Hepatocyte (in vitro differentiated cells): ENCODE measurements around the gene EHD2. TPM values are rescaled to one million over a fixed set of nuclear protein-coding genes. Genes with fewer than 3 reads are reported as not detected.
A peak's percentile ranks its signal among the peaks of the same experiment; 100 is the strongest.

Experiments used
- DNase-seq: peaks from one replicate; pipeline ENCODE4 v3.0.0-alpha.2; 2016; ENCODE audit warnings: low spot score
- H2AFZ ChIP-seq: fragments of 200-600 bp; sonication (generic); 2 replicates; pipeline ENCODE4 v1.6.0; 2016; ENCODE audit warnings: antibody characterized with exemption, mild to moderate bottlenecking
- H3K27ac ChIP-seq: fragments of 200-600 bp; sonication (generic); 2 replicates; pipeline ENCODE4 v1.5.1; 2016; ENCODE audit warnings: mild to moderate bottlenecking
- H3K27me3 ChIP-seq: fragments of 200-600 bp; sonication (generic); 2 replicates; pipeline ENCODE4 v1.6.1; 2016
- H3K36me3 ChIP-seq: fragments of 200-600 bp; sonication (generic); replicated peaks from 2 replicates; pipeline ENCODE4 v1.5.1; 2016; ENCODE audit warnings: low read depth; ENCODE audit not compliant: insufficient read depth
- H3K4me1 ChIP-seq: fragments of 200-600 bp; sonication (generic); 2 replicates; pipeline ENCODE4 v1.5.1; 2016; ENCODE audit warnings: mild to moderate bottlenecking, moderate library complexity; ENCODE audit not compliant: insufficient read depth
- H3K4me2 ChIP-seq: fragments of 200-600 bp; sonication (generic); 2 replicates; pipeline ENCODE4 v1.6.0; 2016
- H3K4me3 ChIP-seq: fragments of 200-600 bp; sonication (generic); 2 replicates; pipeline ENCODE4 v1.5.1; 2016; ENCODE audit warnings: mild to moderate bottlenecking
- H3K79me2 ChIP-seq: fragments of 200-600 bp; sonication (generic); 2 replicates; pipeline ENCODE4 v1.6.0; 2017; ENCODE audit warnings: mild to moderate bottlenecking
- H3K9me2 ChIP-seq: fragments of 200-600 bp; sonication (generic); replicated peaks from 2 replicates; pipeline ENCODE4 v1.6.0; 2017; ENCODE audit warnings: mild to moderate bottlenecking; ENCODE audit not compliant: insufficient read depth
- H3K9me3 ChIP-seq: fragments of 200-600 bp; sonication (generic); 2 replicates; pipeline ENCODE4 v1.5.1; 2016; ENCODE audit warnings: low read depth, mild to moderate bottlenecking
- H4K20me1 ChIP-seq: fragments of 200-600 bp; sonication (generic); 2 replicates; pipeline ENCODE4 v1.6.0; 2016; ENCODE audit warnings: mild to moderate bottlenecking; ENCODE audit not compliant: insufficient read depth, poor library complexity, severe bottlenecking
- EZH2 ChIP-seq: fragments of 200-600 bp; sonication (generic); IDR thresholded peaks from 2 replicates; pipeline ENCODE4 v1.6.1; 2016; ENCODE audit warnings: antibody characterized with exemption, mild to moderate bottlenecking, borderline replicate concordance
- EZH2phosphoT487 ChIP-seq: fragments of 200-600 bp; sonication (generic); IDR thresholded peaks from one replicate; pipeline ENCODE4 v1.6.1; 2018; ENCODE audit warnings: antibody characterized with exemption, mild to moderate bottlenecking, low read depth, moderate library complexity; ENCODE audit not compliant: unreplicated experiment, severe bottlenecking
- WGBS: methylation state at CpG from one replicate; pipeline ENCODE4 v1.1.6; 2016; ENCODE audit warnings: low lambda C conversion rate; ENCODE audit errors: missing lambda C conversion rate; 5-methylcytosine and 5-hydroxymethylcytosine counted together
- polyA plus RNA-seq: library from polyadenylated mRNA; unstranded; fragments of >200 nt; fragmentation: Nextera tagmentation; extraction: Ambion mirVana; gene quantifications from 2 replicates; pipeline ENCODE4 v1.2.1, GENCODE V29; 2016
- total RNA-seq: library from RNA; depleted of rRNA; stranded (reverse); fragments of >200 nt; gene quantifications from 2 replicates; pipeline ENCODE4 v1.2.3, GENCODE V29; 2014
- TF ChIP-seq, protein P1 (sequence below): fragments of 200-600 bp; sonication (generic); IDR thresholded peaks from 2 replicates; pipeline ENCODE4 v1.5.1; 2016; ENCODE audit warnings: antibody characterized with exemption, mild to moderate bottlenecking; ENCODE audit not compliant: poor library complexity

Gene EHD2
- total and polyA plus RNA-seq, 2 experiments from 2014 or later: 20.8 to 120 TPM

DNA sequence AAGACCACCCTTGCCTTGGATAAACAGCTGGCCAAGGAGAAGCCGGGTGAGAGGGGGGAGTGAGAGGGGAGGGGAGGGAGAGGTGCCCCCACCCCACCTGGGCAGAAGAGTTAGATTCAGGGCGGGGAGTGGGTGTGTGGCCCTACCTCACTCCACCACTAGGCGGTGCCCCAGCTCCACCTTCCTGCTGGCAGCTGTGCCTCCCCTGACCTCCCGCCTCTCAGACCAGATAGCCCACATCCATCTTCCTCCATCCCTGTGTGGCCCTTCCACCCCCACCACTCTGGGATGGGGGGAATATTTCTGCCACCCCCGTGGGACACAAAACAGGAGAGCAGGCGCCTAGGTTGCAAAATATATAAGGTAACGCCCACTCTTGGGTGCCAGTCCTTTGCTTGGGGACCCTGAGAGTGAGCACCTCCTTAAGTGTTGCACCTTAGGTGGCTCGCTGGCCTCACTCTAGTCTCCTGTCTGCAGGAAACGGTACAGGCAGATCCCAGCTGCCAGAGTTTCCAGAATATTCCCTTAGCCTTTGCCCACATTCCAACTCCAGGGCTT is 13.8 kb upstream of the EHD2 start:
- TF ChIP-seq EZH2 (no peak), EZH2phosphoT487 (no peak)
- TF ChIP-seq, protein P1, sequence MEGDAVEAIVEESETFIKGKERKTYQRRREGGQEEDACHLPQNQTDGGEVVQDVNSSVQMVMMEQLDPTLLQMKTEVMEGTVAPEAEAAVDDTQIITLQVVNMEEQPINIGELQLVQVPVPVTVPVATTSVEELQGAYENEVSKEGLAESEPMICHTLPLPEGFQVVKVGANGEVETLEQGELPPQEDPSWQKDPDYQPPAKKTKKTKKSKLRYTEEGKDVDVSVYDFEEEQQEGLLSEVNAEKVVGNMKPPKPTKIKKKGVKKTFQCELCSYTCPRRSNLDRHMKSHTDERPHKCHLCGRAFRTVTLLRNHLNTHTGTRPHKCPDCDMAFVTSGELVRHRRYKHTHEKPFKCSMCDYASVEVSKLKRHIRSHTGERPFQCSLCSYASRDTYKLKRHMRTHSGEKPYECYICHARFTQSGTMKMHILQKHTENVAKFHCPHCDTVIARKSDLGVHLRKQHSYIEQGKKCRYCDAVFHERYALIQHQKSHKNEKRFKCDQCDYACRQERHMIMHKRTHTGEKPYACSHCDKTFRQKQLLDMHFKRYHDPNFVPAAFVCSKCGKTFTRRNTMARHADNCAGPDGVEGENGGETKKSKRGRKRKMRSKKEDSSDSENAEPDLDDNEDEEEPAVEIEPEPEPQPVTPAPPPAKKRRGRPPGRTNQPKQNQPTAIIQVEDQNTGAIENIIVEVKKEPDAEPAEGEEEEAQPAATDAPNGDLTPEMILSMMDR: peak; percentile 56

DNA sequence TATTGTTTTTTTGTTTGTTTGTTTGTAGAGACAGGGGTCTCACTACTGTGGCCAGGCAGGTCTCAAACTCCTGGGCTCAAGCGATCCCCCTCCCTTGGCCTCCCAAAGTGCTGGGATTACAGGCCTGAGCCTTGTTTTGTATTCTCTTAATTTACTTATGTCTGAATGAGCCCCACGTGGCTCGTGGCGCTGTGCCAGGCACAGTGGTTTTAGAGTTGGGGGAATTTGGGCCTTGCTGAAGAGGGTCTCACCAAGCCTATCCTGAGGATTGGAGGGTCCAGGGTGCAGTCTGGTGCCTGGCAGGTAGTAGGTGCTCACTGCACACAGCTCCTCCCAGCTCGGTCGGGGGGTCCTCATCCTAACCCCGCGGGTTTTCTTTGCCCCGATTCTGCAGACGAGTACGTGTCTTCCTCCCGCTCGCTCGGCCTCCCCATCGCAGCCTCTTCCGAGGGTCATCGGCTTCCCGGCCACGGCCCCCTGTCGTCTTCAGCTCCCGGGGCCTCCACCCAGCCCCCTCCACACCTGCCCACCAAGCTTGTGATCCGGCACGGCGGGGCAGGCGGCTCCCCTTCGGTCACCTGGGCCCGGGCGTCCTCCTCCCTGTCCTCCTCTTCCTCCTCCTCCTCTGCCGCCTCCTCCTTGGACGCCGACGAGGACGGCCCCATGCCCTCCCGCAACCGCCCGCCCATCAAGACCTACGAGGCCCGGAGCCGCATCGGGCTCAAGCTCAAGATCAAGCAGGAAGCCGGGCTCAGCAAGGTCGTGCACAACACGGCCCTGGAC is 12.1 kb upstream of the EHD2 start:
- no peak for TF ChIP-seq EZH2
- no peak for TF ChIP-seq EZH2phosphoT487
- TF ChIP-seq, protein P1: no peak
- Histone ChIP-seq H3K4me3 (no peak overlapping the region), H3K36me3 (no peaks in the 10 kb centered on the region), H3K79me2 (no peaks in the 10 kb centered on the region), H3K4me1 (no peaks in the 10 kb centered on the region), H3K27ac (no peak overlapping the region), H2AFZ (no peak overlapping the region), H3K9me3 (no peaks in the 10 kb centered on the region), H3K27me3 (no peaks in the 10 kb centered on the region), H3K4me2 (no peak overlapping the region), H3K9me2 (no peaks in the 10 kb centered on the region), H4K20me1 (no peaks in the 10 kb centered on the region)
- 96% methylated on average over 20 of the region's 43 CpGs for WGBS
- no peak for DNase-seq

More for the DNA sequence above, 13.8 kb upstream of the EHD2 start:
- Histone ChIP-seq H3K36me3 (no peaks in the 10 kb centered on the region), H3K9me2 (no peaks in the 10 kb centered on the region), H3K4me3 (no peak overlapping the region), H2AFZ (no peak overlapping the region), H3K27me3 (no peaks in the 10 kb centered on the region), H3K79me2 (no peaks in the 10 kb centered on the region), H3K4me1 (no peaks in the 10 kb centered on the region), H3K27ac (no peak overlapping the region), H4K20me1 (no peaks in the 10 kb centered on the region), H3K9me3 (no peaks in the 10 kb centered on the region), H3K4me2 (no peak overlapping the region)
- peak; percentile 69 for DNase-seq
- 76% methylated on average over 8 of the region's 9 CpGs for whole genome bisulfite sequencing

GRCh38 chr19:47701717-47702552 is 11.3 kb upstream of the EHD2 start:
- H3K9me2 ChIP-seq: no peaks in the 10 kb centered on the region
- H3K36me3 ChIP-seq: no peaks in the 10 kb centered on the region
- WGBS: 98% methylated on average over 39 of the region's 91 CpGs
- H3K27me3 ChIP-seq: no peaks in the 10 kb centered on the region
- H3K27ac ChIP-seq: no peak overlapping the region
- H2AFZ ChIP-seq: no peak overlapping the region
- H3K4me1 ChIP-seq: no peaks in the 10 kb centered on the region
- no peak overlapping the region for H3K4me3 ChIP-seq
- no peaks in the 10 kb centered on the region for H3K9me3 ChIP-seq
- no peaks in the 10 kb centered on the region for H4K20me1 ChIP-seq
- no peak overlapping the region for H3K4me2 ChIP-seq
- TF ChIP-seq, protein P1: no peak
- no peak for DNase-seq
- H3K79me2 ChIP-seq: no peaks in the 10 kb centered on the region
